ENCODE data around the gene PTMA. TPM values are rescaled to one million over a fixed set of nuclear protein-coding genes. Genes with fewer than 3 reads are reported as not detected.
"Not testable (repeated sequence)": the region's sequence is repeated elsewhere in the genome, so short reads cannot be mapped to it uniquely, and the experiment has no call there.

PTMA gene
- total RNA-seq, 1 donor from 2014 or later = 2,102 TPM

GRCh38 chr2:231713406-231713729, 5.0 kb downstream of the PTMA start:
- H2AFZ ChIP-seq (replicated peaks) = not testable (repeated sequence)

GRCh38 chr2:231713730-231714638, 5.7 kb downstream of the PTMA start:
- H3K27ac ChIP-seq = peak overlapping the region; percentile 67
- H4K20me1 ChIP-seq (ENCODE audit: low read depth) = peaks cover 60% of the 10 kb centered on the region
- peak overlapping the region; percentile 52 for H3K4me3 Mint-ChIP-seq
- no peaks in the 10 kb centered on the region for H3K9me3 ChIP-seq (ENCODE audit: low read depth)
- no peak overlapping the region for H3K9ac ChIP-seq
- no peak overlapping the region for H3K4me3 ChIP-seq
- no peak overlapping the region for H3K27ac Mint-ChIP-seq
- peaks cover 25% of the 10 kb centered on the region for H3K4me1 ChIP-seq
- no peak overlapping the region for H3K4me2 ChIP-seq
- peaks cover 58% of the 10 kb centered on the region for H3K4me1 Mint-ChIP-seq
- no peaks in the 10 kb centered on the region for H3K9me3 Mint-ChIP-seq
- H3K79me2 ChIP-seq (ENCODE audit: low read depth) = peaks cover 50% of the 10 kb centered on the region
- peaks cover 56% of the 10 kb centered on the region for H3F3A ChIP-seq (ENCODE audit: low read depth)
- no peaks in the 10 kb centered on the region for H3K36me3 ChIP-seq
- peaks cover 19% of the 10 kb centered on the region for H3K36me3 Mint-ChIP-seq
- no peak overlapping the region for H2AFZ ChIP-seq (replicated peaks)
- H3K27me3 ChIP-seq = no peaks in the 10 kb centered on the region
- TF ChIP-seq CTCF (IDR thresholded peaks at IDR 0.05) (peak; percentile 90), EZH2phosphoT487 (IDR thresholded peaks at IDR 0.05) (no peak)
- DNase-seq (ENCODE audit: low spot score) = peak; percentile 93
- peaks cover 25% of the 10 kb centered on the region for H3K27me3 Mint-ChIP-seq (ENCODE audit: insufficient read depth, low read depth)

More at GRCh38 chr2:231713406-231713729, 5.0 kb downstream of the PTMA start:
- Histone ChIP-seq H4K20me1 (ENCODE audit: low read depth) (peaks cover 66% of the 10 kb centered on the region), H3F3A (ENCODE audit: low read depth) (peaks cover 56% of the 10 kb centered on the region), H3K79me2 (ENCODE audit: low read depth) (peaks cover 57% of the 10 kb centered on the region), H3K4me1 (peaks cover 25% of the 10 kb centered on the region), H3K27ac (peak overlapping the region; percentile 67)
- Mint-ChIP-seq H3K4me3 (peak overlapping the region; percentile 52), H3K4me1 (peaks cover 53% of the 10 kb centered on the region), H3K27me3 (ENCODE audit: insufficient read depth, low read depth) (peaks cover 26% of the 10 kb centered on the region), H3K36me3 (peaks cover 20% of the 10 kb centered on the region)
- not testable (repeated sequence) for H3K27me3 ChIP-seq; H3K27ac Mint-ChIP-seq; H3K36me3 ChIP-seq; H3K9ac ChIP-seq; DNase-seq (ENCODE audit: low spot score); H3K4me3 ChIP-seq; H3K9me3 ChIP-seq (ENCODE audit: low read depth); H3K4me2 ChIP-seq; H3K9me3 Mint-ChIP-seq

- no peak overlapping the region for H3K9ac ChIP-seq
- peak overlapping the region; percentile 57 for H3K27ac Mint-ChIP-seq
- no peaks in the 10 kb centered on the region for H3K9me3 Mint-ChIP-seq
- H3F3A ChIP-seq (ENCODE audit: low read depth) = peaks cover 53% of the 10 kb centered on the region
- H3K36me3 Mint-ChIP-seq = peaks cover 19% of the 10 kb centered on the region
- H3K4me1 Mint-ChIP-seq = peaks cover 59% of the 10 kb centered on the region
- H3K27me3 Mint-ChIP-seq (ENCODE audit: insufficient read depth, low read depth) = peaks cover 25% of the 10 kb centered on the region
- peak overlapping the region; percentile 50 for H3K4me3 Mint-ChIP-seq
- peak; percentile 93 for DNase-seq (ENCODE audit: low spot score)
- no peak for TF ChIP-seq EZH2 (IDR thresholded peaks at IDR 0.05)
- peak; percentile 96 for TF ChIP-seq CTCF (IDR thresholded peaks at IDR 0.05)
- H3K36me3 ChIP-seq = no peaks in the 10 kb centered on the region
- no peaks in the 10 kb centered on the region for H3K9me3 ChIP-seq (ENCODE audit: low read depth)
- no peak overlapping the region for H2AFZ ChIP-seq (replicated peaks)
- H3K4me2 ChIP-seq = no peak overlapping the region
- peak overlapping the region; percentile 67 for H3K27ac ChIP-seq
- H3K27me3 ChIP-seq = no peaks in the 10 kb centered on the region
- H3K79me2 ChIP-seq (ENCODE audit: low read depth) = peaks cover 42% of the 10 kb centered on the region
- no peak overlapping the region for H3K4me3 ChIP-seq
- peaks cover 25% of the 10 kb centered on the region for H3K4me1 ChIP-seq
- peaks cover 51% of the 10 kb centered on the region for H4K20me1 ChIP-seq (ENCODE audit: low read depth)
Observed at GRCh38 chr2:231714639-231715498, 6.5 kb downstream of the PTMA start.
